K562 (cell line): ENCODE measurements around the gene SMAD3. TPM values are rescaled to one million over a fixed set of nuclear protein-coding genes. Genes with fewer than 3 reads are reported as not detected.

Experiments
- ASH1L ChIP-seq: fragments of 450-650 bp; IDR thresholded peaks from 2 replicates; pipeline ENCODE4 v1.6.1; 2018; ENCODE audit warnings: borderline replicate concordance, mild to moderate bottlenecking, low read depth; ENCODE audit not compliant: partially characterized antibody
- DPF2 ChIP-seq: fragments of 450-650 bp; IDR thresholded peaks from 2 replicates; pipeline ENCODE4 v1.6.1; 2016
- EP400 ChIP-seq: fragments of 450-650 bp; IDR thresholded peaks from 2 replicates; pipeline ENCODE4 v1.6.1; 2017; ENCODE audit warnings: antibody characterized with exemption, mild to moderate bottlenecking, moderate library complexity
- GABPB1 ChIP-seq: sonication (generic); formaldehyde crosslinking; IDR thresholded peaks from 2 replicates; pipeline ENCODE4 v1.8.0; 2022; ENCODE audit warnings: mild to moderate bottlenecking, missing genetic modification reagents
- KLF6 ChIP-seq: fragments of 250-450 bp; sonication (Bioruptor Pico); IDR thresholded peaks from 2 replicates; pipeline ENCODE4 v1.4.0; 2020; ENCODE audit warnings: mild to moderate bottlenecking, moderate library complexity, borderline replicate concordance
- MEF2A ChIP-seq: IDR thresholded peaks from 2 replicates; pipeline ENCODE4 v1.6.1; 2011; ENCODE audit warnings: low read depth, mild to moderate bottlenecking, low read length, moderate library complexity; ENCODE audit not compliant: control insufficient read depth
- RAD21 ChIP-seq, 2 experiments: fragments of 250-450 bp in 1 of 2; fragments of 450-650 bp in 1 of 2; sonication (Bioruptor Pico) in 1 of 2; formaldehyde crosslinking in 1 of 2; IDR thresholded peaks in 1 of 2; conservative IDR thresholded peaks in 1 of 2; 2 replicates each; pipeline versions ENCODE4 v1.4.0 to v1.8.0; 2020 to 2022; ENCODE audit warnings: mild to moderate bottlenecking in 2 of 2, moderate library complexity in 1 of 2
- RAD51 ChIP-seq: fragments of 450-650 bp; IDR thresholded peaks from 2 replicates; pipeline ENCODE4 v1.7.1; 2016; ENCODE audit warnings: low read depth, mild to moderate bottlenecking, borderline replicate concordance
- RBM14 ChIP-seq: fragments of 200-400 bp; formaldehyde crosslinking; IDR thresholded peaks from 2 replicates; pipeline ENCODE4 v1.6.1; 2018; ENCODE audit warnings: low read depth, mild to moderate bottlenecking, low read length, moderate library complexity, borderline replicate concordance; ENCODE audit not compliant: insufficient read depth
- RBM34 ChIP-seq: fragments of 200-400 bp; formaldehyde crosslinking; IDR thresholded peaks from 2 replicates; pipeline ENCODE4 v1.6.1; 2018; ENCODE audit warnings: low read length, borderline replicate concordance; ENCODE audit not compliant: insufficient read depth
- SETDB1 ChIP-seq: IDR thresholded peaks from one replicate; pipeline ENCODE4 v1.6.1; 2012; ENCODE audit warnings: low read length, control low read depth, inconsistent platforms
- SUPT5H ChIP-seq: fragments of 450-650 bp; IDR thresholded peaks from 2 replicates; pipeline ENCODE4 v1.6.1; 2016
- TAF7 ChIP-seq: fragments of 450-650 bp; IDR thresholded peaks from 2 replicates; pipeline ENCODE4 v1.6.1; 2016; ENCODE audit warnings: missing genetic modification characterization, missing compliant biosample characterization
- YBX1 ChIP-seq: fragments of 450-650 bp; IDR thresholded peaks from 2 replicates; pipeline ENCODE4 v1.7.1; 2016; ENCODE audit warnings: mild to moderate bottlenecking
- ZNF224 ChIP-seq: sonication (generic); formaldehyde crosslinking; IDR thresholded peaks from 2 replicates; pipeline ENCODE4 v1.8.0; 2022; ENCODE audit warnings: mild to moderate bottlenecking, missing genetic modification reagents
- polyA plus RNA-seq, 8 experiments: library from polyadenylated mRNA; depleted of rRNA in 4 of 8; stranded (reverse) in 5 of 8; unstranded in 3 of 8; fragments of >200 nt; fragmentation: Nextera tagmentation in 2 of 8; fragmentation: Illumina TruSeq in 1 of 8; extraction: Ambion mirVana in 2 of 8; extraction: Trizol in 1 of 8; gene quantifications; 2 replicates each; pipeline versions ENCODE4 v1.2.1 to v1.2.3, GENCODE V29; 2011 to 2014; ENCODE audit warnings: inconsistent platforms in 1 of 8, missing spikeins in 1 of 8
- total RNA-seq, 7 experiments: library from RNA; depleted of rRNA in 6 of 7; stranded (reverse); fragments of >200 nt in 6 of 7; fragmentation: Illumina TruSeq in 2 of 7; extraction: Trizol in 2 of 7; gene quantifications; 2 replicates each; pipeline versions ENCODE4 v1.2.1 to v1.2.3, GENCODE V29; 2011 to 2021; ENCODE audit warnings: low replicate concordance in 1 of 7
- TF ChIP-seq, protein P1 (sequence below): fragments of 250-450 bp; sonication (Bioruptor Pico); IDR thresholded peaks from 2 replicates; pipeline ENCODE4 v1.8.0; 2022; ENCODE audit warnings: inconsistent platforms, mild to moderate bottlenecking, moderate library complexity, borderline replicate concordance
- TF ChIP-seq, protein P2 (sequence below), 2 experiments: IDR thresholded peaks; 2 replicates each; pipeline ENCODE4 v1.6.1; 2012; ENCODE audit warnings: improper control_type of control experiment in 2 of 2, low read depth in 2 of 2, low read length in 2 of 2, borderline replicate concordance in 1 of 2
- TF ChIP-seq, protein P3 (sequence below): fragments of 450-650 bp; IDR thresholded peaks from one replicate; pipeline ENCODE4 v1.6.1; 2018; ENCODE audit warnings: mild to moderate bottlenecking, moderate library complexity; ENCODE audit not compliant: partially characterized antibody
- TF ChIP-seq, protein P4 (sequence below): fragments of 450-650 bp; IDR thresholded peaks from 2 replicates; pipeline ENCODE4 v1.6.1; 2017; ENCODE audit warnings: mild to moderate bottlenecking, moderate library complexity
- TF ChIP-seq, protein P5 (sequence below): sonication (generic); formaldehyde crosslinking; IDR thresholded peaks from 2 replicates; pipeline ENCODE4 v1.8.1; 2023; ENCODE audit warnings: mild to moderate bottlenecking, missing genetic modification reagents

The SMAD3 gene
- total and polyA plus RNA-seq, 9 of the 15 experiments (the other 6 are each of a cell fraction or from before 2014, with no cell fraction given) = 4.3 to 39.2 (median 11.1) TPM

DNA sequence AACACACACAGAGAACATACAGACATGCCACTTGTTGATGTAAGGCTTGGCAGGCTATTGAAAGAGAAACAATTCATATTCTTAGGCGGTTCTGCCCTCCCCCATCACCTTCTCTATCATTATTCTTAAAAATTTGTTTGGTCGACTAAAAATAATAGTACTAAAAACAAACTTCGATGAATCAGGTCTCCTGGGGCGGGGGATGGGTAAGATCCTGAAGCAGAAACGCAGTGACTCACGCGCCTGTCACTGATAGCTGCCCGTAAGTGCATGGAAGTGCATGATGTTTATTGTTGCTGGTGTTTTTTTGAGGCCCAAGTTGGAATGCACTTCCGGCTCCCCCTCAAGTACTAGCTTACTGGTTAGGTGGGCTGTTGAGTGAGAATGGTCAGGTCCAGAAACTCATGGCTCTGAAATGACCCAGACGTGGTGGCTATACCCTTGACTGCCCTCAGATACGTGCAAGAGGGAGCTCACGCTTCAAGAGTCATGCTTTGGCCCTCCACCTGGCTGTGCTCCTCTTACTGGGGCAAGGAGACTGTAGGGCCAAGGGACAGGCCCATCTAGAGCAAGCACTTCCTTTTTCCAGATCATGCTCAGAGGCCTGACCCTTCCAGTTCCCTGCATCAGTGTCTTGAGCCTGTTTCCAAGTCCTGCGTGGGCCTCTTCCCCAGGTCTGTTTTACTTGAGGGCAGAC is 10.9 kb downstream of the SMAD3 start (continued):
- TF ChIP-seq, protein P1, sequence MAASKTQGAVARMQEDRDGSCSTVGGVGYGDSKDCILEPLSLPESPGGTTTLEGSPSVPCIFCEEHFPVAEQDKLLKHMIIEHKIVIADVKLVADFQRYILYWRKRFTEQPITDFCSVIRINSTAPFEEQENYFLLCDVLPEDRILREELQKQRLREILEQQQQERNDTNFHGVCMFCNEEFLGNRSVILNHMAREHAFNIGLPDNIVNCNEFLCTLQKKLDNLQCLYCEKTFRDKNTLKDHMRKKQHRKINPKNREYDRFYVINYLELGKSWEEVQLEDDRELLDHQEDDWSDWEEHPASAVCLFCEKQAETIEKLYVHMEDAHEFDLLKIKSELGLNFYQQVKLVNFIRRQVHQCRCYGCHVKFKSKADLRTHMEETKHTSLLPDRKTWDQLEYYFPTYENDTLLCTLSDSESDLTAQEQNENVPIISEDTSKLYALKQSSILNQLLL (CRISPR knock-in tag) = no peak
- TF ChIP-seq KLF6 (CRISPR knock-in tag) (no peak), MEF2A (no peak), EP400 (peak; percentile 43), RAD51 (no peak), TAF7 (tag) (no peak), YBX1 (no peak), SUPT5H (no peak), GABPB1 (peak; percentile 82), ZNF224 (CRISPR knock-in tag) (no peak), RBM14 (no peak), RAD21 (CRISPR knock-in tag; conservative IDR thresholded peaks at IDR 0.05 in 1 of 2, IDR thresholded peaks at IDR 0.05 in 1 of 2) (peak in 1 of 2 experiments; percentile 28; a peak in 2 of 4 replicates), RBM34 (no peak), ASH1L (no peak), DPF2 (peak; percentile 95), SETDB1 (no peak)
- TF ChIP-seq, protein P2, sequence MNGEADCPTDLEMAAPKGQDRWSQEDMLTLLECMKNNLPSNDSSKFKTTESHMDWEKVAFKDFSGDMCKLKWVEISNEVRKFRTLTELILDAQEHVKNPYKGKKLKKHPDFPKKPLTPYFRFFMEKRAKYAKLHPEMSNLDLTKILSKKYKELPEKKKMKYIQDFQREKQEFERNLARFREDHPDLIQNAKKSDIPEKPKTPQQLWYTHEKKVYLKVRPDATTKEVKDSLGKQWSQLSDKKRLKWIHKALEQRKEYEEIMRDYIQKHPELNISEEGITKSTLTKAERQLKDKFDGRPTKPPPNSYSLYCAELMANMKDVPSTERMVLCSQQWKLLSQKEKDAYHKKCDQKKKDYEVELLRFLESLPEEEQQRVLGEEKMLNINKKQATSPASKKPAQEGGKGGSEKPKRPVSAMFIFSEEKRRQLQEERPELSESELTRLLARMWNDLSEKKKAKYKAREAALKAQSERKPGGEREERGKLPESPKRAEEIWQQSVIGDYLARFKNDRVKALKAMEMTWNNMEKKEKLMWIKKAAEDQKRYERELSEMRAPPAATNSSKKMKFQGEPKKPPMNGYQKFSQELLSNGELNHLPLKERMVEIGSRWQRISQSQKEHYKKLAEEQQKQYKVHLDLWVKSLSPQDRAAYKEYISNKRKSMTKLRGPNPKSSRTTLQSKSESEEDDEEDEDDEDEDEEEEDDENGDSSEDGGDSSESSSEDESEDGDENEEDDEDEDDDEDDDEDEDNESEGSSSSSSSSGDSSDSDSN (IDR thresholded peaks at IDR 0.05; ENCODE audit: borderline replicate concordance in 1 of 2, low read depth in 2 of 2, low read length in 2 of 2) = no peak
- TF ChIP-seq, protein P3, sequence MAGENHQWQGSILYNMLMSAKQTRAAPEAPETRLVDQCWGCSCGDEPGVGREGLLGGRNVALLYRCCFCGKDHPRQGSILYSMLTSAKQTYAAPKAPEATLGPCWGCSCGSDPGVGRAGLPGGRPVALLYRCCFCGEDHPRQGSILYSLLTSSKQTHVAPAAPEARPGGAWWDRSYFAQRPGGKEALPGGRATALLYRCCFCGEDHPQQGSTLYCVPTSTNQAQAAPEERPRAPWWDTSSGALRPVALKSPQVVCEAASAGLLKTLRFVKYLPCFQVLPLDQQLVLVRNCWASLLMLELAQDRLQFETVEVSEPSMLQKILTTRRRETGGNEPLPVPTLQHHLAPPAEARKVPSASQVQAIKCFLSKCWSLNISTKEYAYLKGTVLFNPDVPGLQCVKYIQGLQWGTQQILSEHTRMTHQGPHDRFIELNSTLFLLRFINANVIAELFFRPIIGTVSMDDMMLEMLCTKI = no peak
- TF ChIP-seq, protein P4, sequence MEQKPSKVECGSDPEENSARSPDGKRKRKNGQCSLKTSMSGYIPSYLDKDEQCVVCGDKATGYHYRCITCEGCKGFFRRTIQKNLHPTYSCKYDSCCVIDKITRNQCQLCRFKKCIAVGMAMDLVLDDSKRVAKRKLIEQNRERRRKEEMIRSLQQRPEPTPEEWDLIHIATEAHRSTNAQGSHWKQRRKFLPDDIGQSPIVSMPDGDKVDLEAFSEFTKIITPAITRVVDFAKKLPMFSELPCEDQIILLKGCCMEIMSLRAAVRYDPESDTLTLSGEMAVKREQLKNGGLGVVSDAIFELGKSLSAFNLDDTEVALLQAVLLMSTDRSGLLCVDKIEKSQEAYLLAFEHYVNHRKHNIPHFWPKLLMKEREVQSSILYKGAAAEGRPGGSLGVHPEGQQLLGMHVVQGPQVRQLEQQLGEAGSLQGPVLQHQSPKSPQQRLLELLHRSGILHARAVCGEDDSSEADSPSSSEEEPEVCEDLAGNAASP = no peak
- TF ChIP-seq, protein P5, sequence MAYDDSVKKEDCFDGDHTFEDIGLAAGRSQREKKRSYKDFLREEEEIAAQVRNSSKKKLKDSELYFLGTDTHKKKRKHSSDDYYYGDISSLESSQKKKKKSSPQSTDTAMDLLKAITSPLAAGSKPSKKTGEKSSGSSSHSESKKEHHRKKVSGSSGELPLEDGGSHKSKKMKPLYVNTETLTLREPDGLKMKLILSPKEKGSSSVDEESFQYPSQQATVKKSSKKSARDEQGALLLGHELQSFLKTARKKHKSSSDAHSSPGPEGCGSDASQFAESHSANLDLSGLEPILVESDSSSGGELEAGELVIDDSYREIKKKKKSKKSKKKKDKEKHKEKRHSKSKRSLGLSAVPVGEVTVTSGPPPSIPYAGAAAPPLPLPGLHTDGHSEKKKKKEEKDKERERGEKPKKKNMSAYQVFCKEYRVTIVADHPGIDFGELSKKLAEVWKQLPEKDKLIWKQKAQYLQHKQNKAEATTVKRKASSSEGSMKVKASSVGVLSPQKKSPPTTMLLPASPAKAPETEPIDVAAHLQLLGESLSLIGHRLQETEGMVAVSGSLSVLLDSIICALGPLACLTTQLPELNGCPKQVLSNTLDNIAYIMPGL (CRISPR knock-in tag) = no peak
